Natural killer cell (primary cell): ENCODE measurements around the gene COG5. TPM values are rescaled to one million over a fixed set of nuclear protein-coding genes. Genes with fewer than 3 reads are reported as not detected.

Source experiments
- ATAC-seq, 3 donors: fragments of 150-1000 bp in 2 of 3; fragments of 200-7000 bp in 1 of 3; cut with Tn5 transposase; 1 replicate in 1 of 3; 2 replicates in 2 of 3; pipeline ENCODE4 v1.10.0; 2021; ENCODE audit warnings: mild to moderate bottlenecking in 2 of 3, moderate library complexity in 2 of 3
- DNase-seq, 2 donors: peaks; one replicate each; pipeline versions ENCODE4 v3.0.0 to v3.0.0-alpha.2; 2013 to 2021; ENCODE audit warnings: mixed read lengths in 1 of 2
- H3K27ac ChIP-seq: one replicate; pipeline ENCODE4 v1.5.1; 2013; ENCODE audit warnings: mild to moderate bottlenecking, low read length
- H3K27me3 ChIP-seq: one replicate; pipeline ENCODE4 v1.6.1; 2013; ENCODE audit warnings: low read length; ENCODE audit not compliant: control insufficient read depth, insufficient read depth
- H3K36me3 ChIP-seq: one replicate; pipeline ENCODE4 v1.6.1; 2013; ENCODE audit warnings: low read length; ENCODE audit not compliant: control insufficient read depth, insufficient read depth
- H3K4me1 ChIP-seq: one replicate; pipeline ENCODE4 v1.6.1; 2013; ENCODE audit warnings: low read length; ENCODE audit not compliant: control insufficient read depth, insufficient read depth
- H3K4me3 ChIP-seq: one replicate; pipeline ENCODE4 v1.5.1; 2013; ENCODE audit warnings: low read length
- H3K9me3 ChIP-seq: one replicate; pipeline ENCODE4 v1.6.1; 2013; ENCODE audit warnings: low read length; ENCODE audit not compliant: control insufficient read depth, insufficient read depth
- H3K27ac Mint-ChIP-seq, 2 donors: one replicate each; pipeline ENCODE4 v1.8.0; 2022; ENCODE audit warnings: mild to moderate bottlenecking in 2 of 2, mixed read lengths in 2 of 2, moderate library complexity in 1 of 2
- H3K27me3 Mint-ChIP-seq, 2 donors: one replicate each; pipeline ENCODE4 v1.8.0; 2022; ENCODE audit warnings: low read depth in 2 of 2, mixed read lengths in 2 of 2
- H3K36me3 Mint-ChIP-seq: one replicate; pipeline ENCODE4 v1.8.0; 2022; ENCODE audit warnings: mixed read lengths
- H3K4me1 Mint-ChIP-seq, 2 donors: one replicate each; pipeline ENCODE4 v1.8.0; 2022; ENCODE audit warnings: mixed read lengths in 2 of 2
- H3K4me3 Mint-ChIP-seq: one replicate; pipeline ENCODE4 v1.8.0; 2022; ENCODE audit warnings: mild to moderate bottlenecking, moderate library complexity, mixed read lengths
- H3K9me3 Mint-ChIP-seq, 2 donors: one replicate each; pipeline ENCODE4 v1.8.0; 2022; ENCODE audit warnings: mixed read lengths in 2 of 2
- CTCF ChIP-seq: fragments of 200-600 bp; IDR thresholded peaks from one replicate; pipeline ENCODE4 v1.8.0; 2022; ENCODE audit warnings: antibody characterized with exemption
- WGBS: methylation state at CpG from one replicate; pipeline ENCODE4 v1.1.7; 2013; ENCODE audit warnings: missing lambda C conversion rate; ENCODE audit not compliant: insufficient coverage; 5-methylcytosine and 5-hydroxymethylcytosine counted together
- intact Hi-C: fragments of 100-400 bp; cut with micrococcal nuclease; formaldehyde crosslinking; loops from one replicate; pipeline ENCODE4 v1.14.2; 2022
- total RNA-seq, 4 donors: library from RNA; stranded (reverse); fragments of 120-200 nt in 1 of 4; gene quantifications; one replicate each; pipeline versions ENCODE4 v1.2.3 to v1.2.4, GENCODE V29; 2013 to 2022

The COG5 gene
- total RNA-seq, 3 donors from 2014 or later (not counting 1 experiment from before 2014, with no cell fraction given): 49.2 to 54.6 (median 54.2) TPM

GRCh38 chr7:107599262-107599661 lies 35.5 kb upstream of the COG5 start:
- no peak overlapping the region for H3K4me3 Mint-ChIP-seq
- ATAC-seq (no peak), DNase-seq (no peak)
- no peaks in the 10 kb centered on the region for H3K4me1 ChIP-seq
- H3K27me3 ChIP-seq: no peaks in the 10 kb centered on the region
- H3K27ac ChIP-seq: no peak overlapping the region
- WGBS: 92% methylated on average over 1 of the region's 1 CpG
- no peaks in the 10 kb centered on the region for H3K27me3 Mint-ChIP-seq
- H3K36me3 Mint-ChIP-seq: peaks cover 9% of the 10 kb centered on the region
- no peaks in the 10 kb centered on the region for H3K9me3 ChIP-seq
- no peaks in the 10 kb centered on the region for H3K4me1 Mint-ChIP-seq
- H3K9me3 Mint-ChIP-seq: no peaks in the 10 kb centered on the region
- H3K4me3 ChIP-seq: no peak overlapping the region
- H3K27ac Mint-ChIP-seq: no peak overlapping the region
- TF ChIP-seq CTCF: no peak
- intact Hi-C loops: no loop called here
- H3K36me3 ChIP-seq: peaks cover 18% of the 10 kb centered on the region

- no peak overlapping the region for H3K27ac ChIP-seq
- DNase-seq: no peak
- H3K36me3 ChIP-seq: peaks cover 12% of the 10 kb centered on the region
- no peaks in the 10 kb centered on the region for H3K9me3 ChIP-seq
- H3K4me3 ChIP-seq: no peak overlapping the region
- no peak overlapping the region for H3K4me3 Mint-ChIP-seq
- H3K4me1 Mint-ChIP-seq: no peaks in the 10 kb centered on the region
- ATAC-seq: no peak
- no peaks in the 10 kb centered on the region for H3K9me3 Mint-ChIP-seq
- H3K36me3 Mint-ChIP-seq: peaks cover 9% of the 10 kb centered on the region
- no peaks in the 10 kb centered on the region for H3K4me1 ChIP-seq
- intact Hi-C loops: no loop called here
- no peaks in the 10 kb centered on the region for H3K27me3 Mint-ChIP-seq
- H3K27me3 ChIP-seq: no peaks in the 10 kb centered on the region
- 97% methylated on average over 4 of the region's 4 CpGs for WGBS
- TF ChIP-seq CTCF: no peak
- H3K27ac Mint-ChIP-seq: no peak overlapping the region
Measured at GRCh38 chr7:107597953-107598352, 34.2 kb upstream of the COG5 start.

- WGBS: no CpG with 5 or more reads among the region's 1 CpG
- H3K4me3 Mint-ChIP-seq: no peak overlapping the region
- ATAC-seq: no peak
- no peak overlapping the region for H3K4me3 ChIP-seq
- no peak overlapping the region for H3K27ac ChIP-seq
- H3K36me3 Mint-ChIP-seq: peaks cover 9% of the 10 kb centered on the region
- no peak for TF ChIP-seq CTCF
- H3K27ac Mint-ChIP-seq: no peak overlapping the region
- DNase-seq: no peak
- peaks cover 12% of the 10 kb centered on the region for H3K36me3 ChIP-seq
- no peaks in the 10 kb centered on the region for H3K27me3 ChIP-seq
- no peaks in the 10 kb centered on the region for H3K9me3 Mint-ChIP-seq
- no peaks in the 10 kb centered on the region for H3K9me3 ChIP-seq
- no peaks in the 10 kb centered on the region for H3K27me3 Mint-ChIP-seq
- intact Hi-C loops: no loop called here
- H3K4me1 Mint-ChIP-seq: no peaks in the 10 kb centered on the region
- no peaks in the 10 kb centered on the region for H3K4me1 ChIP-seq
Measured at GRCh38 chr7:107597582-107597916, 33.8 kb upstream of the COG5 start.

DNA sequence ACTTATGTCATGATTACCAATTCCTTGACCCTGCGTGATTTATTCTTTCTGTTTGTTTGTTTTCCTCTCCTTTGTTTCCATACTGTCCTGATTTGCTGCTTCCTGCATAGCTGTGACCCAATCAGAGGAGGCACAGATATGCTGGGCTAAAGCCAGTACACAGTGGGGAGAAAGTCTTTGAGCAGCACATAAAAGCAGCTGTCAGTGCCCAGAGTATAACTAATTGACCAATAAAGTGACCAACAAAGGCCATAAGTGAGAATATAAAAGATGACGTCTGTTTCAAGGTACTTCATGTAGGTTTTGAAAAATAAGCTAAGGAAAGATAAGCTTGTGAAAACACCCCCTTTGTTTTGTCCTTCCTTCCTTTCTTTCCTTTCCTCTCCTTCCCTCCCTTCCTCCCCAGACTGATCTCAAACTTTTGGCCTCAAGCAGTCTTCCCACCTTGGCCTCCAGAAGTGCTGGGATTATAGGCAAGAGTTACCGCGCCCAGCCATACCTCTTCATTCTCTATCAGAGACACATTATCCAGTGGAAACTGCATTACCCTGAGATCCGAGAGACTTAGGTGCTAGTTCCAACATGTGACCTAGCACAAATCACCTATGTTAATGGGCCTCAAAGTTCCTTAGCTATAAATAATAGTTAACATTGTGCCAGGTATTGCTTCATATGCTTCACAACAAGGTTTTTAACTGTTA lies 33.3 kb upstream of the COG5 start:
- no peaks in the 10 kb centered on the region for H3K27me3 Mint-ChIP-seq
- H3K27me3 ChIP-seq: no peaks in the 10 kb centered on the region
- H3K27ac Mint-ChIP-seq: no peak overlapping the region
- ATAC-seq: no peak
- no peak overlapping the region for H3K4me3 ChIP-seq
- H3K27ac ChIP-seq: no peak overlapping the region
- H3K36me3 Mint-ChIP-seq: peaks cover 9% of the 10 kb centered on the region
- DNase-seq: no peak
- no peak overlapping the region for H3K4me3 Mint-ChIP-seq
- H3K36me3 ChIP-seq: peaks cover 12% of the 10 kb centered on the region
- H3K4me1 Mint-ChIP-seq: no peaks in the 10 kb centered on the region
- intact Hi-C loops: no loop called here
- H3K9me3 ChIP-seq: no peaks in the 10 kb centered on the region
- TF ChIP-seq CTCF: no peak
- H3K9me3 Mint-ChIP-seq: no peaks in the 10 kb centered on the region
- WGBS: 100% methylated on average over 4 of the region's 5 CpGs
- H3K4me1 ChIP-seq: no peaks in the 10 kb centered on the region
